GM19035 (cell line): Measurements from ENCODE around the gene SEMA3G.

Source experiments
- ATAC-seq: cut with Tn5 transposase; IDR thresholded peaks from one replicate; pipeline ENCODE4 v1.9.1; 2021; ENCODE audit not compliant: unreplicated experiment

The SEMA3G gene

DNA sequence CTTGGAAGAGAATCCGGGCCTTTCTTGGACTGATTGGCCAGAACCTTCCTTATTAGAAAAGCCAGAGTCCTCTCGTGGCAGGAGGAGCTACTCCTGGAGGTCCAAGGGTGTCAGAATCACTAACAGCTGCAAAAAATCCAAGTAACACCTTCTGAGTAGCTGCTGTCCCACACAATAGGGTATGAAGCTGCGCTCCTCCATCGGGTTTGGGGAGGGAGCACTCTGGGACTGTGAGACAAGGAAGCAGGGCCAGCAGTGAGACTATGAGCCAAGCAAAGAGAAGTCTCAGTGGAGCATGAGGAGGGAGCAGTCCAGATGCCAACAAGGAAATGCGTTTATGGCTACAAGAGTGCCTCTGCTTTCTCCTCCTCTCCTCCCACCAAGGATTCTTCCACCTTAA, 21.7 kb downstream of the SEMA3G start:
- ATAC-seq: no peak

DNA sequence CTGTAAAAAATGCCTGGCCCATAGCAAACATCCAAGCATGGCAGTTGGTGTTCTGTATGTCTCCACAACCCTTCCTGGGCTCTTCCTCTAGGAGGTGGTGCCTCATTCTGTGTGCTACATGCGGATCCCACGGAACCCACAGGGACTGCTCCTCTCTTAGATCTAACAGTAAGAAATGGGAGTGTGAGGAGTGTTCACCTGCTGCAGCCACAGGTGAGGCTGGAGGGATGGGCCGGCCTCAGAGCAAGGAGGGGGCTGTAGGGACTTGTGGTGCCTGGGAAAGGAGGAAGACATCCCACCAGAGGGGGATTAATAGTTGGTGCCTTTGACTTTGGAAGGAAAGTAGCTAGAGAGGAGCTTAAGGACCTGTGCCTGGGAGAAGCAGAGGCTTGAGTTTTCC, 22.2 kb downstream of the SEMA3G start:
- ATAC-seq: no peak

DNA sequence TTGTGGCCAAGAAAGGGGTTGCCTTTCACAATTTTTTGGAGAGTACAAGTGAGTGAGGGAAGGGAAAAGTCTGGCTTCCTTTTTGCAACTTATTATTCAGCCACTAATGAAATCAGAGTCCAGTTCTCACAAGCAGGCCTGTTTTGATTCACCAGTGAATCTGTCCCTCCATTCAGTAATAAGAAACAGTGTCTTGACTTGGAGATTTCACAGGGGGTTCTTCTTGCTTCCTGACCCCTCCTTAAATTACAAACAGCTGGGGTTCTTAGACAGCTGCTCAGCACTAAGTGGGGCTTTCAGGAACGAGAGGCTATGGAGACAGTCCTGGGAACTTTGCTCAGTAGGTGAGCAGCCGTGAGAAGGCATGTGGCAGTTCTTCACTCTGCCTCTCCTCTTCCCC, 24.5 kb downstream of the SEMA3G start:
- no peak for ATAC-seq

DNA sequence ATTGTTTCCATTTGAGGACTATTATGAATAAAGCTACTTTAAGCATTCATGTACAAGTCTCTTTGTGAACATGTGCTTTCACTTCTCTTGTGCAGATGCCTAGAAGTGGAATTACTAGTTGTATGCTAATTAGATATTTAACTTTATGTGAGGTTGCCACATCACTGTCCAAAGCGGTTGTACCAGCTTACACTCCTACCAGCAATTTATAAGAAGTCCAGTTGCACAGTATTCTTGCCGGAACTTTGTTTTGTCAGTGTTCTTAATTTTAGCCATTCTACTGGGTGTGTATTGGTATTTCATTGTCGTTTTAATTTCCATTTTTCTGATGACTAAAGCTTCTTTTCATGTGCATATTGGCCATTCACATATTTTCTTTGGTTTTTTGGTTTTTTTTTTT, 29.1 kb downstream of the SEMA3G start:
- no peak for ATAC-seq

DNA sequence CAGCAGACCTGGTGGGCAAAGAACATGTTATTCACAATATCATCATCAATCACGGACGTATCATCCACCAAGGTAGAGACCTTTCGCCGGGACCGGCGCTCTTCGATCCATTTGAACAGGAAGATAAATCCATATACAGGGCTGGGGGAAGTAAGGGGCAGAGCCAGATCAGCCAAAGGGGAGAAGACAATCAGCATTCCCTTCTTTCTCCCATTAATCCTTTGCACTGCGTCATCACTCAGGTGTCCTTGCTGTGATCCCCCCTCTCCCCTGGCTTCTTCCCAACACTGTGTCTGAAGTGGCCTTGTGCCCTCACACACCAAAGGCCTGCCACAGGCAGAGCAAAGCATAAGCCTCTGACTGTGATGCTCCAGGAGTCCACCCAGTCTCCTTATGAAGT, 36.4 kb downstream of the SEMA3G start:
- ATAC-seq: no peak

DNA sequence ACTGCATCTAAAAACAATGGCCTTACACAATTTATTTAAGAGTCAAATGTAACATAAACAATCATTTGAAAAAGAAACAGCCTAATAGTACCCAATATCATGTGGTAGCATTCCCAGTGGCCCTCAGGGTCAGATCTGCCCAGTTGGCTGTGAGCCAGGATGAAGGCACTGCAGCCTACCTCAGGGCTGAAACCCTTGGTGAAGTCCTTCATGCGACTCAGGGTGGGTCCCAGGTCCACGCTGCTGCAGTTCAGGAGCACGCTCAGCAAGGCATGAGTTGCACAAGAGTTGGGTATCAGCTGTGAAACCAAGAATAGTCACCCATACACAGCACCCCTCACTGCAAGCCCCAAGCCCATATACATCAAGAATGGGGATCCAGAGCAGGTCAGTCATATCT, 37.1 kb downstream of the SEMA3G start:
- no peak for ATAC-seq

DNA sequence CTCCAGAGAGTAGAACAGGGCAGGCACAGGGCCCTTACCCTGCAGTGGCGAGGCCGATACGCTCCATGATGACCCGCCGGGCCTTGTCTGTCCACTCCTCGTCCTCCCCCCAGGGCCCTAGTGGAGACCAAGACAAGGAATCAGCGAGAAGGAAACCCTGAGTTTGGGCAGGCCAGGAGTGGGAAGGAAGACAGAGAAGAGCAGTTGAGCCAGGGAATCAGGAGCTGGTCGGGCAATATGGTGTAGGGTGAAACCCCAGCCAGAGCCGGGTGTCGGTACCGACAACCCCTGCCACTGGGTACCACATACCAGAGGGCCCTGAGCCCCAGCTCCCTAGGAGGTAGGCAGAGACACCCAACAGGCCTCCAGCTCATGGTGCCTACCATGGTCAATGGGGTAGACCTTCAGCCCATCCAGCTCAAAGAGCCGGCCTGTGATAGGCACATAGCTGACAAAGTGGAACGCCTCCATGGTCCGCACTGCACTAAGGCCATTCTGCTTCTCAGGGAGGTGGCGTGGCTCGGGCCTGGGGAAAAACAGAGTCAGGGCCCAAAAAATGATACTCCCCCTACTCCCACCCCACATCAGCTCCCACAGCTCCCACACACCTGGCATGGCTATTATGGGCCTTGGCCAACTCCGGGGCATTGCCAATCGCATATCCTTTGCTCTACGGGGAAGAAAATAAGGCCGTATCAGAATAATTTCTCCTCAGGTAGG, 38.0 kb downstream of the SEMA3G start:
- no peak for ATAC-seq

DNA sequence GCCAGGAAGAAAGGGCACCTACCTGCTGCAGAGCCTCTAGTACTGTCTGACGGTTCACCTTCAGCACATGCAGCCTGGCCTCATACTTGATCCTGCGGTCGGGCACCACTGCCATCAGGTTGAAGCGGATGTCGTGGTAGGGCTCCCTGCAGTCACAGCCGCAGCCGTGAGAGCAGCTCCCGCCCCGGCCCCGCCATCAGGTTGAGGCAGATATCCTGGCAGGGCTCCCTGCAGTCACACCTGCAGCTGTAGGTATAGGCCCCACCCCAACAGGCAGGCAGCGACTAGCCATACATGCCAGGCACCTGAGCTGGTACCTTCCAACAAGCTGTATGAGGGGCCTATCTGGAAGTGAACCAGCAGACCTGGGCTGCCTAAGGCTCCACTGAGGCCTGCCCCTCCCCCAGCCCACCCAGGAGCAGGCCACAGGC, 38.7 kb downstream of the SEMA3G start:
- ATAC-seq: no peak

DNA sequence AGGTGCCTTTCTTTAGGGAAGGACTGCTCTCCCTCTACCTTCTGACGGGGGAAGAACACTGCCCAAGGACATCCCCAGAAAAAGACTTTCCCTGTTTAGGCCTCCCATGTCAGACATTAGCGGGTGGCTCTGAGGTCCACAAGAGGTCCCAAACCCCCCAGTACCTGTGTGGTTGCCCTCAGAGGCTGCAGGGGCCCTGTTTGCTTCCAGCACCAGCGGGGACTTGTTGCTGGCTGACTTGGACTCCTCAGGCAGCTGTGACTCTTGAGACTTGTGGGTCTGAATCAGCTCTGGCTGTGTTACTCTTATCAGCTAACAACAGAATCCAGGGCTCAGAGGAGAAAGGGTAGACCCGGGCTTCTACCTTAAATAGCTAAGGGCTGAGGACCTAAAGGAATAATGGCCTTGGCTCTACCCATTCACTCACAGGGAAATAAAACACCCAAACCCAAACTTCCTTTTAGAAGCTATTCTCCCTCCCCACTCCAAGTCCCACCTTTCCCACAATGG, 39.2 kb downstream of the SEMA3G start:
- no peak for ATAC-seq

DNA sequence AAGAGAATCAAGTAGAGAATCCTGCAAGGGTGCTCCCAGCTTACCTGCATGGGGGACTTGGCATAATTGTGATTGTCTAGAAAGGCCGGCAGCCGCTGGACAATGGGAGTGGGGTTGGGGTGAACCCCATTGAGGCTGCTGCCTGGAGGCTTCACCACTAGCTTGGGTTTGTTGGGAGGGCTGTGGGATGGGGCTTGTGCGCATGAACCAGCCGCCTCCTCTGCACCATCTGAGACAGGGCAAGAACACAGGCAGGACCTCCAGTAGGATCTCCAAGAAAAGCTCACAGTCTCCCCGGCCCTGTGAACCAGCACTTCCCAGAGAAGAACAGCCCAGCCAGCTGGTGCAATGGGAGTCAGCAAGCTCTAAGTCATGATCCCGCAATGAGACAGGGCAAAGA, 39.8 kb downstream of the SEMA3G start:
- no peak for ATAC-seq

DNA sequence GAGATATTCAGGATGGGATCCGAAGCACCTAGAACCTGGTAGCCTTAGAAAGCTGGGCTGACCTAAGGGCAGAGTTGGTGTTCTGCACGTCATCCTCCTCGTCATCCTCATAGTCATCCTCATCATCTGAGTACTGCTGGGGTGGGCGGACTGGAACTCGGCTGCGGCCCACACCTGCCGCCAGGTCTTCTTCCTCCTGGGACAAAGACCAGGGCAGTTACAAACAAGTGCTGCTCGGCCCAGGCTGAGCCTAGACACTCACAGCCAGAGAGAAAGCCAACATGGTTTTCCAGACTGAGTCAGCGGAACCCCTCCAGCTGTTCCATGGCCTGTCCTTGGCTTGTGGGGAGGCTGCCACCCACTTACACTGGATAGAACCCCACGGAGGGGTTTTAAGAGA, 40.5 kb downstream of the SEMA3G start:
- ATAC-seq: no peak

DNA sequence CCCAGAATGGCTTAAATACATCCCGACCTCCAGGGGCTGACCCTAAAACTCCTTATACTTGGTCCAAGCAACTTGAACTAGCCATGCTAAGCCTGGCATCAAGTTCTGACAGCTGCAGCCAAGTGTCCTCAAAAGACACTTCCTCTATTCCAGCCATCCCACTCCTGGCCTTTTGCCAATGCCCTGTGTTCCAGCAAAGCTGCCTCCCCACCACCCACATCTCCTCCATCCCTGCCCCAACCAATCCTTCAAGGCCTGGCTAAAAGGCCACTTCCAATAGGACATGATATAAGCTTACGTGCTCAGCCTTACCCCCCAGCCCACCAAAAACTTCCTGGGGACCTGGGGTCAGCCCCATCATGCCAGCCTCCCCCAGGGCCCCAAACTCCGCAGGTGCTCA, 40.9 kb downstream of the SEMA3G start:
- no peak for ATAC-seq

DNA sequence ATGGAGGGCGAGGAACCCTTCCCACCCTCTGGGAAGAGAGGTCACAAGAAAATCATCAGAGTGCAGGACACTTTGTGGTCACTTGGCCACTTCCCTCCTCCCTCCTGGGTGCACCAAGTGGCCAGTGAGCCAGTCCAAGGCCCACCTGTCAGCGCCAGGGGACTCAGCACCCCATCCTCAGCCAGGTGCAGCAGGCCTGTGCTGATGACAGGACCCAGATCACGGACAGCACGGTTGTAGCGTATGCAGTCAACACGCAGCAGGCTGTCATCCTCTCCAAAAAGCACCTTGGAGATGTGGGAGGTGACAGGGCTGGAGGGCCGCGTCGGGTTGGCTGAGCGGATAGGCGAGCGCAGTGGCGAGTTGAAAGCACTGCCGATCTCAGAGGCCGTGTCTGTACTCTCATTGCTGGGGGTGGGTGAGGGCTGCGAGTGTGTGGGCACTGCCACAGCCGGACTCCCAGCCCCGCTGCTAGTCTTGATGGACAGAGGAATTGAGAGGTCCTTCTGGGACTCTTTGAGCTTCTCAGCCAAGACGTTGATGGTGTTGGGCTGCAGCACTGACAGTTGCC, 41.5 kb downstream of the SEMA3G start:
- ATAC-seq: no peak

DNA sequence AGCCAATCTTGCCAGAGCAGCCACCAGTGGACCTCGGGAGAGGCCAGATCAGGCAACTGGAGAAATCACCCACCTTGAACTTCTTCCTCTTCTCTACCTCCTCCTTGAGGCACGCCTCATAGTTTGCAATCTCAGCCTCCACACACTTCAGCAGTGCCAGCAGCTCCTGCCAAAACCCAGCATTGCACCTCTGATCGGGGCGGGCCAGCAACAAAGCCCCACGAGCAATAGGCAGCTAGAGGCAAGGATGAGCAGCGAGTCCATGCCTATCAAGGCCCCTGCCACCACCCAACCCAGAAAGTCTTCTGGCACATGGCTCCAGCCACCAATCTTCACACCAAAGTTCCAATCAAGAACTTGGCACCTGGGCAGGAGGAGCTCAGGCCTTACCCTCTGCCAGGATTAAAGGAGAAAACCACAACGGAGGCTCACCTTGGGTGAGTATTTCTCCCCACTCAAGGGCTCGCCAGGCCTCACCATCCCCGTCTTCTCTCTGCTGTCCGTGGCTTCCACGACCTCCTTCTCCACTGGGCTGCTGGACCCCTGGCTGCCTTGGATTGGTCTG, 42.1 kb downstream of the SEMA3G start:
- ATAC-seq: no peak

DNA sequence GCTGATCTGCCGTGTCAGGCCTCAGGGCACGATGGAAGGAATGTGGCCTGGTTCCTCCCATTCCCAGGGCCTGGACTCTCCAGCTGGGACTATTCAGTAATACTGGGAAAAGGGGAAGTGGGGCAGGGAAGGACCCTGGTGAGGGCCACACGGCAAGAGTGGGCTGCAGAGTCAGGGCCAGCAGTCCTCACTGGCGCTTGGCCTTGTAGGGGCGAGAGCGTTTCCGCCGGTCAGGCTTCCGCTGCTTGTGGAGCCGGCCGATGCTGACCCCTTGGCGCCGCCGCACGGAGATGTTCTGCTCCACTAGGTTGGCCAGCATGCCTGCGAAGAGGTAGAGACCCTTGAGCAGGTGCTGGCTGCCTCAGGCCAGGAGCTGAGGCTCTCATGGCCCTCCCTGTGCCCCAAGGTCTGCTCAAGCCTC, 42.8 kb downstream of the SEMA3G start:
- no peak for ATAC-seq

DNA sequence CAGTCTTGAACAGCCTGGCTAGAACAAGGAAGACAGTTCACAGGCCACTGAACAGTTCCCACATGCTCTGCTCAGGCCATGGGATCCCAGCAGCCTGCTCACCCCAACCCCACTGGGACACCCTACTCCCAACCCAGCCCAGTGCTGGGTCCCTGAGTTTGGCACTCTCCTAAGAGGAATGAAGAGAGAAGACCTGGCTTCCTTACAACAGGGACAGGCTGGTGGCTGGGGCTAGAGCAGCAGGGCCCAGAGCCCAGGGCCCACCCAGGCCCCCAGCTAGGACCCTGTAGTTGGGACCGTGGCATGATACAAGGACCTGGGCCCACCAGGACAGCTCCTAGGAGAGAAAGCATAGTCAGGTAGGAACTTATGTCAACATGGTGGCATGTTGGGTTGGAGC, 43.4 kb downstream of the SEMA3G start:
- ATAC-seq: no peak

DNA sequence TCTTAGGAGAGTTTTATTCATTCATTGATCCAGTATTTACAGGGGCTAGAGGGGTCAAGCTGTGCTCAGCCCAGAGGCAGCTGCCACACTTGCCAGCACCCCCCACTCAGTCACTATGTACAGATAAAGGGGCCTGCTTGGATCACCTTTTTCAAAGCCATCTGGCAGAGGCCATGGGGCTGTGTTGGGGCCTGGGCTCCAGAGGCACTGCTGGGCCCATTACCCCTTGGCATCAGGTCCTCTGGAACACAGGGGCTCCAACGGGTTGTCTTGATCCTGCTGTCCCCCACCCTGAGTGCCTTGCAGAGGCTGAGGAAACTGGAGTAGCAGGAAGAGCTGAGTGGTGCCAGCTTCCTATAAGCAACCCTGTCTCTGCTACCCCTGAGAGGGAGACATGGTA, 43.9 kb downstream of the SEMA3G start:
- no peak for ATAC-seq

DNA sequence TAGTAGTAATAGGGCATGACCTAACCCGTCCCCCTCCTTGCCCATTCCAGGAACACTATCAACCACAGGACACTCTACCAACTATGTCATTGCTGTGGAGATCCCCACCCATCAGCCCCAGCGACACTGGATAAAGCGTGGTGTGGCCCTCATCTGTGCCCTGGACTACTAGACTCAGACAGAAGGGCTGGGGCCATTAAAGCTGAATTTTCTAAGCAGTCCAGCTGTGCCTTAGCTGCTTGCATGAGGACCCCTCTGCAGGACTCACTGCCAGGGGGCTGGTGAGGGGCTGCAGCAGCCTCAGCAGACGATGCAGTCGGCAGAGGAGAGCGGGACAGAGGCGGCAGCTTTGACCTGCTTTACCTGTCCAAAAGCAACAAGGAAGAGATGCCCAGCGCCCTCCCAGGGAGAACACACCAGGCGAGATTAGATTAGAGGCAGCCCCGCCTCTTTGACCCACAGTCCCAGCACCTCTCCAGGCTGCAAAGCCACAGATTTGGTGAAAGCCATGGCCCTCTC, 44.6 kb downstream of the SEMA3G start:
- no peak for ATAC-seq

DNA sequence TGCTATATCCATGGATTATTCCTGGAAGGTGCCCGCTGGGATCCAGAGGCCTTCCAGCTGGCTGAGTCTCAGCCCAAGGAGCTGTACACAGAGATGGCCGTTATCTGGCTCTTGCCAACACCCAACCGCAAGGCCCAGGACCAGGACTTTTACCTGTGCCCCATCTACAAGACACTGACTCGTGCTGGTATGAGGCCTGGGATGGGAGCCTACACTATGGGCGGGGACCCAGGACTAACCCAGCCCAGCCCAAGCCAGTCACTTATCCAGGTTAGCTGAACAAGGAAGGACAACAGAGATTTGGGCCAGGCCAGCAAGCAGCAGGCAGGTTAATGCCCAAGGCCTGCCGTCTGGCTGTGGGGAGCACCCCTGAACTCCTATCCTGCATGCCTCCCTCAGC, 45.3 kb downstream of the SEMA3G start:
- no peak for ATAC-seq

DNA sequence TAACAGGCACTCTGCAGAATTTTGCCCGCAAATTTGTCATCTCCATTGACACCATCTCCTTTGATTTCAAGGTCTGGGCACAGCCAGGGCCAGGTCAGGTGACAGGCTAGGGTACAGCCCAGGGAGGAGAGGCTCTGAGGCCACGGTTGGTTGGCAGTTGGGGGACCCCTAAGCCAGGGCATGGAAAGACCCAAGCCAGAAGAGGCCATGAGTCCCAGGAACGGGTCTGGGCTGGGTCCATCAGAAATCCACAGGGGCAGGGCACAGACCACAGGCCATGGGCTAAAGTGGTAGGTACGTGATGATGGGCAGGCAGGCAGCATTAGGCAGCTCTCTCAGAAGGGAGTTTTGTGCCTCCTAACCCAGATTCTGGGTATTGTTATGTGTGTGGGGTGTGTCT, 45.8 kb downstream of the SEMA3G start:
- ATAC-seq: no peak

DNA sequence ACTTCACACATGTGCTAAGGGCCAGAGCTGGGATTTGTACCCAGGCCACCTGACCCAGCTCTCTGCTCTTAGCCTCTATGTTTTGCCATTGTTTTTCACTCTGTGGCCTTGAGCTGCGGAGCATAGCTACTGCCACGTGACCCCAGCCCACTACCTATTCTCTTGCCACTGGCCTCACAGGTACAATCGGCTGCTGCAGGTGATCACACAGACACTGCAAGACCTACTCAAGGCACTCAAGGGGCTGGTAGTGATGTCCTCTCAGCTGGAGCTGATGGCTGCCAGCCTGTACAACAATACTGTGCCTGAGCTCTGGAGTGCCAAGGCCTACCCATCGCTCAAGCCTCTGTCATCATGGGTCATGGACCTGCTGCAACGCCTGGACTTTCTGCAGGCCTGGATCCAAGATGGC, 46.2 kb downstream of the SEMA3G start:
- no peak for ATAC-seq

DNA sequence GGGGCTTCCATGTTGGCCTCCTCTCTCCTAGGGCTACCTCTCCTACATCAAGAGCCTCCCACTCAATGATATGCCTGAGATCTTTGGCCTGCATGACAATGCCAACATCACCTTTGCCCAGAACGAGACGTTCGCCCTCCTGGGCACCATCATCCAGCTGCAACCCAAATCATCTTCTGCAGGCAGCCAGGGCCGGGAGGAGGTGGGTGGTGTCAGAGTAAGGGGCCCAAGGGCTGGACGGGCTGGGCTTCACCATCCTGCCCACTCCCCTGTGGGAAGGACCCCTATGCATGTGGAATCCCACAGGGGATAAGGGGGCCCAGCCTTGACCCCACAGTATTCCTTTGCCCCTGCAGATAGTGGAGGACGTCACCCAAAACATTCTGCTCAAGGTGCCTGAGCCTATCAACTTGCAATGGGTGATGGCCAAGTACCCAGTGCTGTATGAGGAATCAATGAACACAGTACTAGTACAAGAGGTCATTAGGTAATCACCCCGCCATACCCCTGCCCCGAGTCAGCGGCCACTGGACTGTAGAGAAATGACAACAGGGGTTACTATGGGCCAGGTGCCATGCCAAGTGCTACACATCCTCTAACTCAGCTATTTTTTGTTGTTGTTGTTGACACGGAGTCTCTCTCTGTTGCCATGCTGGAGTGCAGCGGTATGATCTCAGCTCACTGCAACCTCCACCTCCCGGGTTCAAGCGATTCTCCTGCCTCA, 47.1 kb downstream of the SEMA3G start:
- ATAC-seq: no peak
